Measurements from ENCODE around the gene RXRG.
"Not testable (repeated sequence)": the region's sequence is repeated elsewhere in the genome, so short reads cannot be mapped to it uniquely, and the experiment has no call there.

The RXRG gene

GRCh38 chr1:165444897-165445370 lies at the start of gene RXRG:
RXRG (minus strand) TSS chr1:165445126; CDS start chr1:165444893, 233 bp downstream.
- no peak for DNase-seq (ENCODE audit: low read depth in 1 of 2, low spot score in 1 of 2)

GRCh38 chr1:165492845-165493373 lies 48.0 kb upstream of the RXRG start:
- no peak for DNase-seq (ENCODE audit: low read depth in 1 of 2, low spot score in 1 of 2)

GRCh38 chr1:165490175-165490574 lies 45.2 kb upstream of the RXRG start:
- DNase-seq (ENCODE audit: low read depth in 1 of 2, low spot score in 1 of 2) = no peak

DNA sequence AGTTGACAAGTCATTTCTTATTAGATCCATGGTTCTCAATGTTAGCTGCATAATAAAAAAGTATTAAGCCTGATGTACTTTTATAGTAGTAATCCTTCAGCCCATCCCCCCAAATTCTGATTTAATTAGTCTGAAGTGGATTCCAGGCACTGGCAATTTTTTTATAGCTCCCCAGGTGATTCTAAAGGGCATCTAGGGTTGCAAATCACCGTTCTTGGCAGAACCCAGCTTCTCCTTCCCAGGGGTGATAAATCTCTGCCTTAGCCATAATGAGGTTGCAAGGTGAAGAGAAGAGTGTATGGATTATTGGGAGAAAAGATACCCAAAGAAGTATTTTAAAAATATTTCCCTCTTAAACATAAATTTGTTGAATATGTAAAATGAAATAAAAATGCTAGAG lies 43.0 kb upstream of the RXRG start:
- no peak for DNase-seq (ENCODE audit: low read depth in 1 of 2, low spot score in 1 of 2)

GRCh38 chr1:165486663-165487062 lies 41.7 kb upstream of the RXRG start:
- no peak for DNase-seq (ENCODE audit: low read depth in 1 of 2, low spot score in 1 of 2)

DNA sequence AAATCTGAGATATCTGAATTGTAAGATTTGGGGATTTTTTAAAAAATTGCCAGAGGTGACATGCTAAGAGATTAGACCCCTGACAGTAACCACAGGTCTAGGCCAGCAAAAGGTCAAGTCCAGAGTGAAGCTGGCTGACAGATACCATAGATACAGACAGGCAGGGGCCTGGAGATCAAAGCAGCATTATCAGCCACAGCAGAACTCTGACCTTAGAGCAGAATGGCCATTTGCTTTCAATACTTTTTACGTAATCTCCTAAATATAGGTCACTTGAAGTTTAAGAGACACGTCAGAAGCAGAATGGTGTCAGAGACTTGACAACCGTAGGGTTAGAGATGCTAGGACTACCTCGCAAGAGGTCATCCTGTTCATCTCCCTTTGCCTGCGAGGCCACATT lies 40.8 kb upstream of the RXRG start:
- DNase-seq (ENCODE audit: low read depth in 1 of 2, low spot score in 1 of 2) = no peak

GRCh38 chr1:165484532-165484931 lies 39.6 kb upstream of the RXRG start:
- no peak for DNase-seq (ENCODE audit: low read depth in 1 of 2, low spot score in 1 of 2)

- DNase-seq (ENCODE audit: low read depth in 1 of 2, low spot score in 1 of 2) = no peak
Measured at GRCh38 chr1:165483412-165483811, 38.5 kb upstream of the RXRG start.

GRCh38 chr1:165481820-165482532 lies 37.0 kb upstream of the RXRG start:
- DNase-seq (ENCODE audit: low read depth in 1 of 2, low spot score in 1 of 2) = no peak

DNA sequence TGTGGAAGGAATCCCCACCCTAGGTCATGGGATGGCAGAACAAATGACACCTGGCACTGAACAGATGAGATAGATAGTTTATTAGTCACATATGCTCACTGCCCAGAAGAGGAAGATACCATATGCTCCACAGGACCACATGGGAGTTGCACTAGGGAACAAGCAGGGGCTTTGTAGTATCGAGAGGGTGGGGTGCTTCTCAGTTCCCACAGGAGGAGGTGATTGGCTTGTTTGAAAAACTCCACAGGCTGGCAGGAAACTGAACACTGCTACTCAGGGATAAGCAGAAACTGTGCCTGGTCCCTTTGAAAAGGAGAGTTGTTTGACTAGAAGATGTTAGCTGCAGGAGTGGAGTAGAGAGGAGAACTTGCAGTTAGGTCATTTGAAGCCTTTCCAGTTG lies 31.9 kb upstream of the RXRG start:
- DNase-seq (ENCODE audit: low read depth in 1 of 2, low spot score in 1 of 2) = no peak

- DNase-seq (ENCODE audit: low read depth in 1 of 2, low spot score in 1 of 2) = no peak
Measured at GRCh38 chr1:165474196-165474595, 29.3 kb upstream of the RXRG start.

GRCh38 chr1:165473081-165473480 lies 28.2 kb upstream of the RXRG start:
- DNase-seq (ENCODE audit: low read depth in 1 of 2, low spot score in 1 of 2) = no peak

DNA sequence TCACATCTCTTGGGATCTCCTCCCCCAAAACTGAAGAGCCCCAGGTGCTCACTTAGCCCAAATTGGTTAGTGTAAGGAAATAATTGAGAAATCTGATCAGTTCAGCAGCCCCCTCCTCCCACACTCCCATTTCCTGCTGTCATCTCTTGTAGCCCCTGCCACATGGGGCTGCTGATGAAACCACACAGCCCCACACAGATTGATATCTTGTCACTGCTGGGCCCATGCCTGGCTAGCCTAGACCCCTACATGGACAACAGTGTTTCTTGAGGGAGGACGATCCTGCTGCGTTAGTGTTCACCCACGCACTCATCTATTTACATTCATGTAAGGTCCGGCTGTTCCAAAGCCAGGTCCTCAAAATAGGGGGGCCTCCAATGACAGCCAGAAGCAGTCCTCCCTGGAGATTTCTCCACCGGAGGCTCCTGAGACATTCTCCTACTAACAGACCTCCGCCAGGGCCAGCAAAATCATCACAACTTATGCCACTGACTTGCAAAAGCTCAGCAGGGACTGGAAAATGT lies 23.9 kb upstream of the RXRG start:
- no peak for DNase-seq (ENCODE audit: low read depth in 1 of 2, low spot score in 1 of 2)

DNA sequence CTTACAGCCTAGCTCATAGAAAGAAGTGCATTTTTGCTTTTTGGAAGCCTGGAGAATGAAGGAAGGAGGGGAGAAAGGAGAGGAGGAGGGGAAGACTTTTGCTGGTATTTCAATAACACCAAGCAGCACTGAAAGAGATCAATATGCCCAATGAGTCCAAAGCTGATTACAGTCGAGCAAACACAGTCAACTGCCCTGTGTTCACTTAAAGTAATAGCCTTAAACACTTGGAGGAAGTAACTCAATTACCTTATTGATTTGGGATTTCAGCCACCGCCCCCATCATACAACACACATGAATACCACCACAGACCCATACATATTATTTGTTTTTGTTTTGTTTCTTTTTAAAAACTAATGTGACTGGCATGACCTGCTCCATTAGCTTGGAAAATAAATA lies 23.3 kb upstream of the RXRG start:
- no peak for DNase-seq (ENCODE audit: low read depth in 1 of 2, low spot score in 1 of 2)

GRCh38 chr1:165467706-165468105 lies 22.8 kb upstream of the RXRG start:
- no peak for DNase-seq (ENCODE audit: low read depth in 1 of 2, low spot score in 1 of 2)

DNA sequence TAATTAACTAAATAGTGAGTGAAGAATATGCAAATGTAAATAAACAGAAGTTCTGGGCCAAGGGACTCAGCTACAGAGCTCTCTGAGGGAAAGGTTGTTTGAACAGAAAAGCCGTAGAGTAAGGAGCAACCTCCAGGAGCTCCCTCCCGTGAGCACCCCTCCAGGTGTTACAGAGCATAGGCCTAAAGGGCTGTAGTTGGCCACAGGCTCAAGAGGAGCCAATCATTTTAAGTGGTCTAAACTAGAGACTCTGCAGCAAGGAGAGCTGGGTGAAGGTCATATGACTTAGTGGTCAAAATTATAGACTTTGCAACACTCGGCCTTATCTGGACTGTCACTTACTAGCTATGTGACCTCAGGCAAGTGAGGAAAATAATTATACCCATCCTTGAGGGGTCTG lies 19.1 kb upstream of the RXRG start:
- no peak for DNase-seq (ENCODE audit: low read depth in 1 of 2, low spot score in 1 of 2)

DNA sequence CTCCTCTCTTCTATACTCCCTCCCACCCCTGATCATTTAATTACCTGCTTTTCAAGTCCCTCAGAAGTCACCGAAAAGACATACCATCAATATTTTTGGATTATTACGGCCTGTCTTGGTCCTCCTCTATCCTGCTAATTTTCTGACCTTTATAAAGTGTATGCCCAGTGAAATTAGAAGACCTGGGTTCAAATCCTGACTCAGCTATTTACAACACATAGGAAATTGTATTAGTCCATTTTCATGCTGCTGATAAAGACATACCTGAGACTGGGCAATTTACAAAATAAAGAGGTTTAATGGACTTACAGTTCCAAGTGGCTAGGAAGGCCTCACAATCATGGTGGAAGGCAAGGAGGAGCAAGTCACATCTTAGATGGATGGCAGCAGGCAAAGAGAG lies 14.8 kb upstream of the RXRG start:
- not testable (repeated sequence) for DNase-seq (ENCODE audit: low read depth in 1 of 2, low spot score in 1 of 2)

DNA sequence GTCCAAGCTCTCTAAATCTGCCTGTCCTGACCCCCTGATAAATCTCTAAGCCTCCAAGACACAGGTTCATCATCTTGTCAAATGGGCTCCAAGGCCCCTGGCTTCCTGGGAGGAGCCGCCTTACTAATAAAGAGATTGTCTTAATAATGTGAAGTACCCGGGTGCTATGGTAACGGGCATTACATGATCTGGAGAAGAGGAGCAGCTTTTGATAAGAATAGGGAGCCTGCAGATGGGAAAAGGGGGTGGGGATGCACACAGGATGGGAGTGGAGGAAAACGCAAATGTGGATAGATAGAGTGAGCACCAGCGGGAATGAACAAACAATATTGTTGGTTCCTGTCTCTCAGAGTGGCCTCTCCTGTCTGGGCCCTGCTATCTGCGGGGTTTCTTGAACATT lies 11.9 kb upstream of the RXRG start:
- DNase-seq (ENCODE audit: low read depth in 1 of 2, low spot score in 1 of 2) = no peak

DNA sequence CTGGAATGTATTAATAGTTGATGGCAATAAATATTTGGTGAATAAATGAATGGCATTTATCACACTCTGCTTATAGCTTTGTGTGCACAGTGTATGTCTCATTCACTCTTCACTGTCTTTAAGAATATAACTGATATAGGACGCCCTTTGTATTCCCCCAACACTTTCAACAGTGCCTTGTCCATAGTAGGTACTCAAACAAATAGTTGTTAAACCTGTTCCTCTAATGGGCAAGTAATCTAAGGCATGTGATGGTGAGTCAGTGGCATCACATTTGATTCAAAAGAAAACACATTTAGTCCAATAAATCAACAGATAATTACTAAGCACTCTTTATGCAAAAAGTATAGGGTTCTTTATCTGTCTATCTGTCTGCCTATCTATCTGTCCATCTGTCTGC lies 11.2 kb upstream of the RXRG start:
- DNase-seq (ENCODE audit: low read depth in 1 of 2, low spot score in 1 of 2) = no peak

- no peak for DNase-seq (ENCODE audit: low read depth in 1 of 2, low spot score in 1 of 2)
Measured at GRCh38 chr1:165455111-165455510, 10.2 kb upstream of the RXRG start.

DNA sequence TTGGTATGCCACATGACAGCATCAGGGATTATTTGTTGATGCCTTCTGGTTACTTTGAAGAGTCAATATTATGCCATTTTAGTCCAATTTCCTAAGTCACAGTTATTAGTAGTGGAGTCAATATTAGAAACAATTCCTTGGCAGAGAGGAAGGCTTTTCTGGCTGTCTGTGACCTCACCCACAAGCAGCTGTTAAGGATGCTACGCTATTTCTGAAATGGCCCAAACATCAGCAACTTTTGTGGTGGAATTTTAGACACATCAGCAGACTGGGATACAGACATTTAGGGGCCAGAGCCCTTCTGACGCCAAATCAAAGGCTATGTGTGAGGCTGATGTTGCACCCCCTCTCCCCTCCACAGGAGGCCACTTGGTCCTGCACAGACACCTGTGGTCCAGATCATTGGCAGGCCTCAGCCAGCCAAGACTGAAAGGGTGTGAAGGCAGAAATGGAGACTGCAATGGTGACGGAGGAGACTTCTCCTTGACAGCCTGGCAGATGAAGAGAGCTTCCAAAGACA lies 9.2 kb upstream of the RXRG start:
- DNase-seq (ENCODE audit: low read depth in 1 of 2, low spot score in 1 of 2) = no peak

- no peak for DNase-seq (ENCODE audit: low read depth in 1 of 2, low spot score in 1 of 2)
Measured at GRCh38 chr1:165452336-165453130, 7.6 kb upstream of the RXRG start.
